Measurements from ENCODE around the gene SNED1. TPM values are rescaled to one million over a fixed set of nuclear protein-coding genes. Genes with fewer than 3 reads are reported as not detected.

The SNED1 gene
- polyA plus RNA-seq, 1 experiment, result 3.9 TPM

GRCh38 chr2:241131531-241131930, 133.1 kb downstream of the SNED1 start:
- ChIA-PET POLR2A (no interaction called here), CTCF (no interaction called here)
- no peaks in the 10 kb centered on the region for H3K27me3 ChIP-seq (ENCODE audit: control insufficient read depth, insufficient read depth, low read length)
- no peak for DNase-seq (ENCODE audit: low read depth)
- H3K4me3 ChIP-seq (ENCODE audit: low read depth, low read length), result no peak overlapping the region
- H3K36me3 ChIP-seq (ENCODE audit: control insufficient read depth, insufficient read depth, low read length), result no peaks in the 10 kb centered on the region
- TF ChIP-seq, protein P1, sequence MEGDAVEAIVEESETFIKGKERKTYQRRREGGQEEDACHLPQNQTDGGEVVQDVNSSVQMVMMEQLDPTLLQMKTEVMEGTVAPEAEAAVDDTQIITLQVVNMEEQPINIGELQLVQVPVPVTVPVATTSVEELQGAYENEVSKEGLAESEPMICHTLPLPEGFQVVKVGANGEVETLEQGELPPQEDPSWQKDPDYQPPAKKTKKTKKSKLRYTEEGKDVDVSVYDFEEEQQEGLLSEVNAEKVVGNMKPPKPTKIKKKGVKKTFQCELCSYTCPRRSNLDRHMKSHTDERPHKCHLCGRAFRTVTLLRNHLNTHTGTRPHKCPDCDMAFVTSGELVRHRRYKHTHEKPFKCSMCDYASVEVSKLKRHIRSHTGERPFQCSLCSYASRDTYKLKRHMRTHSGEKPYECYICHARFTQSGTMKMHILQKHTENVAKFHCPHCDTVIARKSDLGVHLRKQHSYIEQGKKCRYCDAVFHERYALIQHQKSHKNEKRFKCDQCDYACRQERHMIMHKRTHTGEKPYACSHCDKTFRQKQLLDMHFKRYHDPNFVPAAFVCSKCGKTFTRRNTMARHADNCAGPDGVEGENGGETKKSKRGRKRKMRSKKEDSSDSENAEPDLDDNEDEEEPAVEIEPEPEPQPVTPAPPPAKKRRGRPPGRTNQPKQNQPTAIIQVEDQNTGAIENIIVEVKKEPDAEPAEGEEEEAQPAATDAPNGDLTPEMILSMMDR (IDR thresholded peaks at IDR 0.05; ENCODE audit: insufficient read depth, low read depth, low read length), result no peak

DNA sequence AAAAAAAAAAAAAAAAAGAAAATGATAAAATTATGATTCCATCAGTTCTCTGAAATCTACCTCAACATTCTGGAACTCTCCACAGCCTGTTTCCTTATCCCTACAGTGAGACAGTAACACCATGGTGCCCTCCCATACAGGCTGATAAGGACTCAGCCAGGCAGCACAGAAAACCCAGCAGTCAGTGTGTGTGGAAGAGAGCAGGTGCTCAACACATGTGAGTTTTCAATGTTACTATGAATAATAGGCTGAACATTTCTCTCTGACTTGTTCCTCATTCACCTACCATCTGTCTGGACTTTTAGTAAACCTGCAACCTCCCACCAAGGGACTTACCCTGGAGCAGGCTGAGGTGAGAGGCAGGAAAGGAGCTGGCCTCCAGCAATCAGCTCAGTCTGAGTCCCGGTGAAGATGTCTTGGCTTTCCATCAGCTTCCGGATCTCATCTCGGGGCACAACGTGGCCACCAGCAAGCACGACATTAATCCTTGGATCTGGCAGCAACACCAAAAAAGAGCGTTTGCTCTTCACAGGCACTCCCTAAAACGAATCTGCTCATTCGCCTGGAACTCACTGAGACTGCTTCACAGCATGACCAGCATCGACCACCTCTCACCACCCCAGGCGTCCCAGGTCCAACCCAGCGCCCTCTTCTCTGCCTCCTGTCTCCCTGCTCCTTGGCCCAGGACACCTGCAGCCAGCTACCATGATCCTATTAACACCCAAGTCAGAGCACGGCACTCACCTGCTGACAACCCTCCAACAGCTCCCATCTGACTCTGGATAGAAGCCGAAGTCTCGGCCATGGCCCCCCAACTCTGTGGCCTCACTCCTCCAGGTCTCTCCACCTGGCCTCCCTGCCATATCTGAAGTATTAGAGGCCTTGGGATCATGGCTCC, 134.4 kb downstream of the SNED1 start:
- Histone ChIP-seq H3K36me3 (ENCODE audit: control insufficient read depth, insufficient read depth, low read length) (no peaks in the 10 kb centered on the region; the same call in 1 of the 2 replicates), H3K27me3 (ENCODE audit: control insufficient read depth, insufficient read depth, low read length) (no peaks in the 10 kb centered on the region), H3K4me3 (ENCODE audit: low read depth, low read length) (no peak overlapping the region)
- TF ChIP-seq, protein P1 (IDR thresholded peaks at IDR 0.05; ENCODE audit: insufficient read depth, low read depth, low read length), result no peak
- DNase-seq (ENCODE audit: low read depth), result no peak
- CTCF ChIA-PET, result interaction anchor here (0.6 kb wide), 1 partner anchor 30 kb away, joined by 3 read pairs; no protein-coding TSS in a partner anchor
- POLR2A ChIA-PET, result no interaction called here

DNA sequence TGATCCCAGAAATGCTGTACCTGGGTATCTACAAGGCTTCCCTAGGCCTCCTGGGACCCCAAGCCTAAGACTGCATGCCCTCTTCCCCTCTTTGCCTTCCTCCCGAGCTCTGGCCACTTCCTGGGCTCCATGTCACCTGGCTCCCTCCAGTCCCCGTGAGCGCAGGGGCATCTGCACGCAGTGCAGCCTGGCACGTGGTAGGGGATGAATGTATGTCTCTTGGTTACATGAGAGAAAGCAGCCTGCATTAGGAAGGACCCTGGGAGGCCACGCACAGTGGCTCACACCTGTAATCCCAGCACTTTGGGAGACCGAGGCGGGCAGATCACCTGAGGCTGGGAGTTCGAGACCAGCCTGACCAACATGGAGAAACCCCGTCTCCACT, 135.0 kb downstream of the SNED1 start:
- TF ChIP-seq, protein P1 (IDR thresholded peaks at IDR 0.05; ENCODE audit: insufficient read depth, low read depth, low read length), result no peak
- DNase-seq (ENCODE audit: low read depth), result no peak
- CTCF ChIA-PET, result interaction anchor here (0.6 kb wide), 2 partner anchors 29 to 52 kb away, joined by 3 read pairs; no protein-coding TSS in a partner anchor
- Histone ChIP-seq H3K36me3 (ENCODE audit: control insufficient read depth, insufficient read depth, low read length) (no peaks in the 10 kb centered on the region; the same call in 1 of the 2 replicates), H3K27me3 (ENCODE audit: control insufficient read depth, insufficient read depth, low read length) (no peaks in the 10 kb centered on the region), H3K4me3 (ENCODE audit: low read depth, low read length) (no peak overlapping the region)
- POLR2A ChIA-PET, result no interaction called here

GRCh38 chr2:241134711-241135110, 136.3 kb downstream of the SNED1 start:
- no peak for DNase-seq (ENCODE audit: low read depth)
- Histone ChIP-seq H3K36me3 (ENCODE audit: control insufficient read depth, insufficient read depth, low read length) (no peaks in the 10 kb centered on the region; the same call in 1 of the 2 replicates), H3K4me3 (ENCODE audit: low read depth, low read length) (no peak overlapping the region), H3K27me3 (ENCODE audit: control insufficient read depth, insufficient read depth, low read length) (no peaks in the 10 kb centered on the region)
- POLR2A ChIA-PET, result no interaction called here
- TF ChIP-seq, protein P1 (IDR thresholded peaks at IDR 0.05; ENCODE audit: insufficient read depth, low read depth, low read length), result no peak
- CTCF ChIA-PET, result no interaction called here

- Histone ChIP-seq H3K4me3 (ENCODE audit: low read depth, low read length) (no peak overlapping the region), H3K27me3 (ENCODE audit: control insufficient read depth, insufficient read depth, low read length) (no peaks in the 10 kb centered on the region), H3K36me3 (ENCODE audit: control insufficient read depth, insufficient read depth, low read length) (no peaks in the 10 kb centered on the region; the same call in 1 of the 2 replicates)
- ChIA-PET CTCF (no interaction called here), POLR2A (no interaction called here)
- no peak for DNase-seq (ENCODE audit: low read depth)
- TF ChIP-seq, protein P1 (IDR thresholded peaks at IDR 0.05; ENCODE audit: insufficient read depth, low read depth, low read length), result no peak
Measured at GRCh38 chr2:241135737-241136136, 137.3 kb downstream of the SNED1 start.

Data from BJ (cell line).